ENCODE measurements around the gene NFYA.

- TF ChIP-seq CREB1 (IDR thresholded peaks at IDR 0.05; ENCODE audit: low read depth): no peak
- TF ChIP-seq FOXM1 (IDR thresholded peaks at IDR 0.05; ENCODE audit: borderline replicate concordance, low read depth): no peak
- no peak for TF ChIP-seq RAD21 (IDR thresholded peaks at IDR 0.05; ENCODE audit: low read depth)
- no peak for TF ChIP-seq REST (IDR thresholded peaks at IDR 0.05; ENCODE audit: low read depth)
- TF ChIP-seq EP300 (IDR thresholded peaks at IDR 0.05; ENCODE audit: borderline replicate concordance): no peak
- TF ChIP-seq YY1 (IDR thresholded peaks at IDR 0.05; ENCODE audit: low read depth): no peak
- TF ChIP-seq MAX (IDR thresholded peaks at IDR 0.05): no peak
- TF ChIP-seq CEBPB (IDR thresholded peaks at IDR 0.05): no peak
Measured at GRCh38 chr6:41074692-41075436, 2.1 kb downstream of the NFYA start.
